GM23338 (cell line): ENCODE measurements around the gene FGF19. TPM values are rescaled to one million over a fixed set of nuclear protein-coding genes. Genes with fewer than 3 reads are reported as not detected.
A peak's percentile ranks its signal among the peaks of the same experiment; 100 is the strongest.

Experiments used
- ATAC-seq: fragments of 200-7000 bp; cut with Tn5 transposase; 3 replicates; pipeline ENCODE4 v1.9.1; 2020
- DNase-seq: peaks from one replicate; pipeline ENCODE4 v3.0.0-alpha.2; 2015; ENCODE audit warnings: low spot score
- H2AFZ ChIP-seq: fragments of 200-600 bp; sonication (generic); 2 replicates; pipeline ENCODE4 v1.8.0; 2016; ENCODE audit warnings: antibody characterized with exemption, mild to moderate bottlenecking, moderate library complexity
- H3F3A ChIP-seq: fragments of 200-600 bp; sonication (generic); replicated peaks from 2 replicates; pipeline ENCODE4 v1.8.0; 2017; ENCODE audit warnings: antibody characterized with exemption, mixed run types, low read depth
- H3K27ac ChIP-seq: fragments of 200-600 bp; sonication (generic); 2 replicates; pipeline ENCODE4 v1.6.1; 2016; ENCODE audit warnings: low read depth
- H3K27me3 ChIP-seq: fragments of 200-600 bp; sonication (generic); 2 replicates; pipeline ENCODE4 v1.8.0; 2016; ENCODE audit warnings: mild to moderate bottlenecking, mixed run types, moderate library complexity; ENCODE audit not compliant: insufficient read depth
- H3K36me3 ChIP-seq: fragments of 200-600 bp; sonication (generic); 2 replicates; pipeline ENCODE4 v1.8.0; 2016; ENCODE audit warnings: mild to moderate bottlenecking; ENCODE audit not compliant: insufficient read depth
- H3K4me1 ChIP-seq: fragments of 200-600 bp; sonication (generic); 2 replicates; pipeline ENCODE4 v1.8.0; 2016; ENCODE audit warnings: mild to moderate bottlenecking, moderate library complexity; ENCODE audit not compliant: insufficient read depth
- H3K4me2 ChIP-seq: fragments of 200-600 bp; sonication (generic); 2 replicates; pipeline ENCODE4 v1.7.1; 2017; ENCODE audit warnings: mixed run types
- H3K4me3 ChIP-seq: fragments of 200-600 bp; sonication (generic); 2 replicates; pipeline ENCODE4 v1.6.1; 2016; ENCODE audit warnings: mixed run types
- H3K79me2 ChIP-seq: fragments of 200-600 bp; sonication (generic); replicated peaks from 2 replicates; pipeline ENCODE4 v1.8.0; 2017; ENCODE audit warnings: mild to moderate bottlenecking; ENCODE audit not compliant: insufficient read depth
- H3K9me2 ChIP-seq: fragments of 200-600 bp; sonication (generic); 2 replicates; pipeline ENCODE4 v1.8.0; 2017; ENCODE audit not compliant: insufficient read depth
- H4K20me1 ChIP-seq: fragments of 200-600 bp; sonication (generic); replicated peaks from 2 replicates; pipeline ENCODE4 v1.8.0; 2017; ENCODE audit warnings: mild to moderate bottlenecking; ENCODE audit not compliant: insufficient read depth
- H3K27ac Mint-ChIP-seq: 2 replicates; pipeline ENCODE4 v1.8.0; 2020; ENCODE audit warnings: inconsistent platforms, mild to moderate bottlenecking, moderate library complexity, mixed read lengths
- H3K27me3 Mint-ChIP-seq: 3 replicates; pipeline ENCODE4 v1.8.0; 2022; ENCODE audit warnings: low read depth, mild to moderate bottlenecking, moderate library complexity, mixed read lengths, inconsistent platforms; ENCODE audit not compliant: insufficient read depth, poor library complexity
- H3K36me3 Mint-ChIP-seq: 3 replicates; pipeline ENCODE4 v1.8.0; 2021; ENCODE audit warnings: low read depth, mild to moderate bottlenecking, inconsistent platforms, moderate library complexity, mixed read lengths
- H3K4me1 Mint-ChIP-seq: 3 replicates; pipeline ENCODE4 v1.8.0; 2020; ENCODE audit warnings: mild to moderate bottlenecking, inconsistent platforms, mixed read lengths
- H3K4me3 Mint-ChIP-seq: 3 replicates; pipeline ENCODE4 v1.8.0; 2021; ENCODE audit warnings: moderate library complexity, mild to moderate bottlenecking, inconsistent platforms, mixed read lengths
- H3K9me3 Mint-ChIP-seq: 3 replicates; pipeline ENCODE4 v1.8.0; 2020; ENCODE audit warnings: moderate library complexity, mild to moderate bottlenecking, inconsistent platforms, mixed read lengths
- EZH2 ChIP-seq: fragments of 200-600 bp; sonication (generic); IDR thresholded peaks from one replicate; pipeline ENCODE4 v1.8.0; 2017; ENCODE audit warnings: antibody characterized with exemption, mild to moderate bottlenecking, low read depth; ENCODE audit not compliant: unreplicated experiment
- ZNF114 ChIP-seq: fragments of 250-450 bp; sonication (Bioruptor Pico); IDR thresholded peaks from 2 replicates; pipeline ENCODE4 v1.5.0; 2020; ENCODE audit warnings: mild to moderate bottlenecking, moderate library complexity
- ZNF331 ChIP-seq: fragments of 250-450 bp; sonication (Bioruptor Pico); IDR thresholded peaks from 2 replicates; pipeline ENCODE4 v1.5.0; 2020; ENCODE audit warnings: low read depth, mild to moderate bottlenecking, moderate library complexity
- polyA plus RNA-seq: library from polyadenylated mRNA; unstranded; fragments of >200 nt; fragmentation: Nextera tagmentation; extraction: Ambion mirVana; gene quantifications from 2 replicates; pipeline ENCODE4 v1.2.1, GENCODE V29; 2016
- total RNA-seq: library from RNA; depleted of rRNA; stranded (reverse); fragments of >200 nt; shearing (Covaris generic); gene quantifications from 2 replicates; pipeline ENCODE4 v1.2.3, GENCODE V29; 2014
- TF ChIP-seq, protein P1 (sequence below): fragments of 250-450 bp; sonication (Bioruptor Pico); IDR thresholded peaks from 2 replicates; pipeline ENCODE4 v1.5.0; 2020; ENCODE audit warnings: mild to moderate bottlenecking, moderate library complexity

Gene FGF19
- total and polyA plus RNA-seq, 2 experiments from 2014 or later, result 21.7 to 36.1 TPM

DNA sequence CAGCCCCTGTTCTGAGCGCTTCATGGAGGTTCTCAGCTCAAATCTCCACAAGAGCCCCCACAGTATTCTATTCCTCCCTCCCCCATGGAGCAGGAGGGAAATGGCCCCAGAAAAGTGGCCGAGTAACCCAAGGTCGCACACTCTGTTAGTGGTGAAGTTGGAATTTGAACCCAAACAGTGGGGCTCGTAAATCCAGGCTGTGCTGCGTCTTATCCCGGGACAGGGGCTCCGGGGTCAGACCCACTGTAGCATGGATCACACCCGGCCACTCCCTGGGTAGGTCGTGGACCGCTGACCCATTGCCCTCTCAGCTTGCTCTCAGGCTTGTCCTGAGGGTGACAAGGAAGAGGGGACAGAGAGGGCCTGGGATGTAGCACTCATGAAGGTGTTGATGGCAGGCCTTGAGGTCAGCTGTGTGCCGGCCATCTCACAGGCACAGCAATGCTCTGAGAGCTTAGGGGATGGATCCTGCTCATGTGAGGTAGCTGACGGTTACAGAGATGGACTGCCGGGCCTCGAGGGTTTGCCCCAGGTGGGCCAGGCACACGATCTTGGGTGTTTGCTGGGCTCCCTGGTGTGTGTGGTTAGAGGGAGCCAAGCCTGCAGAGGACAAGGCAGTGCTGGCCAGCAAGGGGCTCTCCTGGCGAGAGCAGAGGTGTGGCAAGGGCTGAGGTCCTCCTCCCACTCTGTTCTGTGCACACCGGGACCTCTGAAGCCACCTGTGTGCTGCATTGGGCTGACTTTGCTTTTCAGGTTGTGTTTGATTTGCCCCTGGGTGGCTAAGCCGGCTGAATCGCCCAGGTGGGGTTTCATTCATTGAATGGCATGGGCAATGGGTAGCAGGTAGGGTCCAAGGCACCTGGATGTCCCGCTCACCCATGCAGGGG is 2.3 kb upstream of the FGF19 start (continued):
- TF ChIP-seq, protein P1, sequence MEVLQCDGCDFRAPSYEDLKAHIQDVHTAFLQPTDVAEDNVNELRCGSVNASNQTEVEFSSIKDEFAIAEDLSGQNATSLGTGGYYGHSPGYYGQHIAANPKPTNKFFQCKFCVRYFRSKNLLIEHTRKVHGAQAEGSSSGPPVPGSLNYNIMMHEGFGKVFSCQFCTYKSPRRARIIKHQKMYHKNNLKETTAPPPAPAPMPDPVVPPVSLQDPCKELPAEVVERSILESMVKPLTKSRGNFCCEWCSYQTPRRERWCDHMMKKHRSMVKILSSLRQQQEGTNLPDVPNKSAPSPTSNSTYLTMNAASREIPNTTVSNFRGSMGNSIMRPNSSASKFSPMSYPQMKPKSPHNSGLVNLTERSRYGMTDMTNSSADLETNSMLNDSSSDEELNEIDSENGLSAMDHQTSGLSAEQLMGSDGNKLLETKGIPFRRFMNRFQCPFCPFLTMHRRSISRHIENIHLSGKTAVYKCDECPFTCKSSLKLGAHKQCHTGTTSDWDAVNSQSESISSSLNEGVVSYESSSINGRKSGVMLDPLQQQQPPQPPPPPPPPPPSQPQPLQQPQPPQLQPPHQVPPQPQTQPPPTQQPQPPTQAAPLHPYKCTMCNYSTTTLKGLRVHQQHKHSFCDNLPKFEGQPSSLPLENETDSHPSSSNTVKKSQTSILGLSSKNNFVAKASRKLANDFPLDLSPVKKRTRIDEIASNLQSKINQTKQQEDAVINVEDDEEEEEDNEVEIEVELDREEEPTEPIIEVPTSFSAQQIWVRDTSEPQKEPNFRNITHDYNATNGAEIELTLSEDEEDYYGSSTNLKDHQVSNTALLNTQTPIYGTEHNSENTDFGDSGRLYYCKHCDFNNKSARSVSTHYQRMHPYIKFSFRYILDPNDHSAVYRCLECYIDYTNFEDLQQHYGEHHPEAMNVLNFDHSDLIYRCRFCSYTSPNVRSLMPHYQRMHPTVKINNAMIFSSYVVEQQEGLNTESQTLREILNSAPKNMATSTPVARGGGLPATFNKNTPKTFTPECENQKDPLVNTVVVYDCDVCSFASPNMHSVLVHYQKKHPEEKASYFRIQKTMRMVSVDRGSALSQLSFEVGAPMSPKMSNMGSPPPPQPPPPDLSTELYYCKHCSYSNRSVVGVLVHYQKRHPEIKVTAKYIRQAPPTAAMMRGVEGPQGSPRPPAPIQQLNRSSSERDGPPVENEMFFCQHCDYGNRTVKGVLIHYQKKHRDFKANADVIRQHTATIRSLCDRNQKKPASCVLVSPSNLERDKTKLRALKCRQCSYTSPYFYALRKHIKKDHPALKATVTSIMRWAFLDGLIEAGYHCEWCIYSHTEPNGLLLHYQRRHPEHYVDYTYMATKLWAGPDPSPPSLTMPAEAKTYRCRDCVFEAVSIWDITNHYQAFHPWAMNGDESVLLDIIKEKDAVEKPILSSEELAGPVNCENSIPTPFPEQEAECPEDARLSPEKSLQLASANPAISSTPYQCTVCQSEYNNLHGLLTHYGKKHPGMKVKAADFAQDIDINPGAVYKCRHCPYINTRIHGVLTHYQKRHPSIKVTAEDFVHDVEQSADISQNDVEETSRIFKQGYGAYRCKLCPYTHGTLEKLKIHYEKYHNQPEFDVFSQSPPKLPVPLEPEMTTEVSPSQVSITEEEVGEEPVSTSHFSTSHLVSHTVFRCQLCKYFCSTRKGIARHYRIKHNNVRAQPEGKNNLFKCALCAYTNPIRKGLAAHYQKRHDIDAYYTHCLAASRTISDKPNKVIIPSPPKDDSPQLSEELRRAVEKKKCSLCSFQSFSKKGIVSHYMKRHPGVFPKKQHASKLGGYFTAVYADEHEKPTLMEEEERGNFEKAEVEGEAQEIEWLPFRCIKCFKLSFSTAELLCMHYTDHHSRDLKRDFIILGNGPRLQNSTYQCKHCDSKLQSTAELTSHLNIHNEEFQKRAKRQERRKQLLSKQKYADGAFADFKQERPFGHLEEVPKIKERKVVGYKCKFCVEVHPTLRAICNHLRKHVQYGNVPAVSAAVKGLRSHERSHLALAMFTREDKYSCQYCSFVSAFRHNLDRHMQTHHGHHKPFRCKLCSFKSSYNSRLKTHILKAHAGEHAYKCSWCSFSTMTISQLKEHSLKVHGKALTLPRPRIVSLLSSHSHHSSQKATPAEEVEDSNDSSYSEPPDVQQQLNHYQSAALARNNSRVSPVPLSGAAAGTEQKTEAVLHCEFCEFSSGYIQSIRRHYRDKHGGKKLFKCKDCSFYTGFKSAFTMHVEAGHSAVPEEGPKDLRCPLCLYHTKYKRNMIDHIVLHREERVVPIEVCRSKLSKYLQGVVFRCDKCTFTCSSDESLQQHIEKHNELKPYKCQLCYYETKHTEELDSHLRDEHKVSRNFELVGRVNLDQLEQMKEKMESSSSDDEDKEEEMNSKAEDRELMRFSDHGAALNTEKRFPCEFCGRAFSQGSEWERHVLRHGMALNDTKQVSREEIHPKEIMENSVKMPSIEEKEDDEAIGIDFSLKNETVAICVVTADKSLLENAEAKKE (CRISPR knock-in tag), result no peak
- no peak for TF ChIP-seq ZNF114 (CRISPR knock-in tag)

DNA sequence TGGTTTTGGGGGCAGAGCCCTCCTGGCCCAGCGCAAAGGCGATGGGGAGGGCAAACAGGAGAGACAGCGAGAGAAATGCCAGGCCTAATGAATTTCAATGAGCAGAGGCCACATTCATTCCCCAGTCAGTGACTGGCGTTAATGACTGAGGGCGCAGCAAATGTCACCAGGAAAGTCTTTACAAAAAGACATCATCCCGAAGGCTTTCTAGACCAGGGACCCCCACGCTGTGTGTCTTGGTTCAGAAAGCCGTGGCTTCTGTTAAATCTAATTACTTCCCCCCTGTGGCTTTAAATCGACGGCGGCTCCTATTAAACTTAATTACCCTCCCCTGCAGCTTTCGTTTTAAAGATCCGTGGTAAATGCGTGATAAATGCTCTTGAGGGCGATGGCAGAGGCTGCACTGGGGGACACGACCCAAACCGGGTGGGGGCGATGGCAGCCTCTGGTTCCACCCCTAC is 1.6 kb upstream of the FGF19 start:
- H3K27me3 ChIP-seq, result peaks cover 21% of the 10 kb centered on the region
- ATAC-seq (no peak), DNase-seq (no peak)
- Mint-ChIP-seq H3K27ac (no peak overlapping the region), H3K9me3 (no peaks in the 10 kb centered on the region), H3K36me3 (peaks cover 6% of the 10 kb centered on the region; the same call in 2 of the 3 replicates), H3K27me3 (peaks cover 32% of the 10 kb centered on the region), H3K4me1 (peaks cover 42% of the 10 kb centered on the region), H3K4me3 (peak overlapping the region; percentile 84)
- H4K20me1 ChIP-seq, result no peaks in the 10 kb centered on the region
- no peak overlapping the region for H3K27ac ChIP-seq
- no peaks in the 10 kb centered on the region for H3K36me3 ChIP-seq
- no peak for TF ChIP-seq EZH2
- no peak for TF ChIP-seq ZNF331
- peak overlapping the region; percentile 86 for H3K4me2 ChIP-seq
- H2AFZ ChIP-seq, result no peak overlapping the region
- peaks cover 18% of the 10 kb centered on the region for H3F3A ChIP-seq
- no peaks in the 10 kb centered on the region for H3K9me2 ChIP-seq
- H3K4me1 ChIP-seq, result peaks cover 61% of the 10 kb centered on the region
- H3K79me2 ChIP-seq, result peaks cover 14% of the 10 kb centered on the region
- H3K4me3 ChIP-seq, result peak overlapping the region; percentile 85
